A673 (cell line): ENCODE measurements around the gene SHMT1.

Source experiments
- CTCF ChIP-seq: fragments of 300-800, 200-600 bp; sonication (generic); conservative IDR thresholded peaks from 2 replicates; pipeline ENCODE4 v1.5.1; 2017; ENCODE audit warnings: low read depth, mild to moderate bottlenecking, antibody characterized with exemption, low read length, moderate library complexity, mixed read lengths
- EZH2 ChIP-seq: fragments of 200-600 bp; sonication (generic); IDR thresholded peaks from 2 replicates; pipeline ENCODE4 v1.6.1; 2017; ENCODE audit warnings: borderline replicate concordance, low read depth, mild to moderate bottlenecking, mixed read lengths, antibody characterized with exemption, low read length; ENCODE audit not compliant: poor library complexity, severe bottlenecking

GRCh38 chr17:18323507-18324139 is 39.7 kb downstream of the SHMT1 start:
- no peak for TF ChIP-seq CTCF
- TF ChIP-seq EZH2, result no peak
